ENCODE results near the gene PLCG2.

GRCh38 chr16:81912395-81912794, 133.3 kb downstream of the PLCG2 start:
- TF ChIP-seq RNF2 (IDR thresholded peaks at IDR 0.05; ENCODE audit: borderline replicate concordance, low read depth) (no peak), RCOR1 (IDR thresholded peaks at IDR 0.05; ENCODE audit: low read depth, low read length) (no peak), PHF8 (IDR thresholded peaks at IDR 0.05; ENCODE audit: borderline replicate concordance, low read depth) (no peak), EP300 (IDR thresholded peaks at IDR 0.05) (no peak), RAD21 (conservative IDR thresholded peaks at IDR 0.05 in 1 of 2, IDR thresholded peaks at IDR 0.05 in 1 of 2) (no peak), ESRRA (IDR thresholded peaks at IDR 0.05; ENCODE audit: borderline replicate concordance, low read length) (no peak), CTCF (IDR thresholded peaks at IDR 0.05) (no peak), POLR2A (IDR thresholded peaks at IDR 0.05; ENCODE audit: low read length) (no peak), ZSCAN20 (CRISPR knock-in tag; IDR thresholded peaks at IDR 0.05) (no peak), CHD4 (IDR thresholded peaks at IDR 0.05; ENCODE audit: borderline replicate concordance) (no peak), REST (IDR thresholded peaks at IDR 0.05) (no peak), MAX (IDR thresholded peaks at IDR 0.05) (no peak), RFX5 (IDR thresholded peaks at IDR 0.05) (no peak)
- TF ChIP-seq, protein P1, sequence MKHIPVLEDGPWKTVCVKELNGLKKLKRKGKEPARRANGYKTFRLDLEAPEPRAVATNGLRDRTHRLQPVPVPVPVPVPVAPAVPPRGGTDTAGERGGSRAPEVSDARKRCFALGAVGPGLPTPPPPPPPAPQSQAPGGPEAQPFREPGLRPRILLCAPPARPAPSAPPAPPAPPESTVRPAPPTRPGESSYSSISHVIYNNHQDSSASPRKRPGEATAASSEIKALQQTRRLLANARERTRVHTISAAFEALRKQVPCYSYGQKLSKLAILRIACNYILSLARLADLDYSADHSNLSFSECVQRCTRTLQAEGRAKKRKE (CRISPR knock-in tag; IDR thresholded peaks at IDR 0.05; ENCODE audit: low read depth) = no peak
